ENCODE measurements around the gene SPATA25. TPM values are rescaled to one million over a fixed set of nuclear protein-coding genes. Genes with fewer than 3 reads are reported as not detected.

Gene SPATA25
- total RNA-seq, 2 experiments from 2014 or later, result 0.50 to 0.63 TPM

GRCh38 chr20:45890985-45891983 is 3.9 kb upstream of the SPATA25 start, which contains the start of the genes CTSA and NEURL2:
TSS of gene CTSA (plus strand) at chr20:45891335. CDS start at chr20:45891569, 234 bp downstream.
TSS of gene NEURL2 (minus strand) at chr20:45891208. CDS start at chr20:45890991, 217 bp downstream.
- H3K36me3 Mint-ChIP-seq, result peaks cover 6% of the 10 kb centered on the region
- peaks cover 32% of the 10 kb centered on the region for H3K4me1 Mint-ChIP-seq (ENCODE audit: low read depth)
- peak; percentile 92 for DNase-seq
- POLR2A ChIA-PET, result interaction anchor here (0.9 to 4.5 kb wide), 8 partner anchors 9 to 78 kb away, joined by 3 to 23 read pairs (median 5); partner anchors contain the start of genes ACOT8, PCIF1, UBE2C and ZSWIM1
- peak within 1 kb of the TSS; percentile 85 for H3K4me3 Mint-ChIP-seq
- no peaks in the 10 kb centered on the region for H3K9me3 Mint-ChIP-seq
- CTCF ChIA-PET, result interaction anchor here (1.0 to 1.9 kb wide), 7 partner anchors 9 to 92 kb away, joined by 3 to 13 read pairs (median 4); partner anchors contain the start of genes ZNF335 and ZSWIM1
- intact Hi-C loops (cut with micrococcal nuclease), result loop anchor here (1.0 to 2.0 kb wide), 4 partner anchors 10 to 82 kb away; partner anchors contain the start of genes ACOT8, PCIF1, ZNF335 and ZSWIM1
- no peaks in the 10 kb centered on the region for H3K27me3 Mint-ChIP-seq
- peak within 1 kb of the TSS; percentile 81 for H3K27ac Mint-ChIP-seq

GRCh38 chr20:45890077-45890984 is 2.9 kb upstream of the SPATA25 start:
- CTCF ChIA-PET, result interaction anchor here (0.7 to 1.9 kb wide), 10 partner anchors 9 to 91 kb away, joined by 3 to 13 read pairs (median 4); partner anchors contain the start of genes ZNF335 and ZSWIM1
- intact Hi-C loops (cut with micrococcal nuclease), result loop anchor here (1.0 to 2.0 kb wide), 3 partner anchors 33 to 82 kb away; partner anchors contain the start of genes ACOT8, PCIF1, ZNF335 and ZSWIM3
- Mint-ChIP-seq H3K27ac (peak overlapping the region; percentile 38), H3K9me3 (no peaks in the 10 kb centered on the region), H3K4me1 (ENCODE audit: low read depth) (peaks cover 36% of the 10 kb centered on the region), H3K36me3 (peaks cover 6% of the 10 kb centered on the region), H3K27me3 (no peaks in the 10 kb centered on the region), H3K4me3 (peak overlapping the region; percentile 85)
- DNase-seq, result peak; percentile 70
- POLR2A ChIA-PET, result interaction anchor here (0.7 to 4.5 kb wide), 9 partner anchors 8 to 75 kb away, joined by 3 to 23 read pairs (median 5); partner anchors contain the start of genes ACOT8, PCIF1, ZSWIM1 and ZSWIM3

GRCh38 chr20:45888681-45889080 is 1.3 kb upstream of the SPATA25 start:
- no peak for DNase-seq
- intact Hi-C loops (cut with micrococcal nuclease), result loop anchor here (5.0 to 10.0 kb wide), 2 partner anchors 54 to 96 kb away; partner anchors contain the start of genes DNTTIP1, SNX21 and WFDC3
- Mint-ChIP-seq H3K4me1 (ENCODE audit: low read depth) (peaks cover 45% of the 10 kb centered on the region), H3K36me3 (peaks cover 8% of the 10 kb centered on the region), H3K9me3 (no peaks in the 10 kb centered on the region), H3K4me3 (no peak overlapping the region), H3K27ac (no peak overlapping the region), H3K27me3 (no peaks in the 10 kb centered on the region)
- CTCF ChIA-PET, result no interaction called here
- POLR2A ChIA-PET, result interaction anchor here (0.6 kb wide), 1 partner anchor 9 kb away, joined by 3 read pairs; no protein-coding TSS in a partner anchor

DNA sequence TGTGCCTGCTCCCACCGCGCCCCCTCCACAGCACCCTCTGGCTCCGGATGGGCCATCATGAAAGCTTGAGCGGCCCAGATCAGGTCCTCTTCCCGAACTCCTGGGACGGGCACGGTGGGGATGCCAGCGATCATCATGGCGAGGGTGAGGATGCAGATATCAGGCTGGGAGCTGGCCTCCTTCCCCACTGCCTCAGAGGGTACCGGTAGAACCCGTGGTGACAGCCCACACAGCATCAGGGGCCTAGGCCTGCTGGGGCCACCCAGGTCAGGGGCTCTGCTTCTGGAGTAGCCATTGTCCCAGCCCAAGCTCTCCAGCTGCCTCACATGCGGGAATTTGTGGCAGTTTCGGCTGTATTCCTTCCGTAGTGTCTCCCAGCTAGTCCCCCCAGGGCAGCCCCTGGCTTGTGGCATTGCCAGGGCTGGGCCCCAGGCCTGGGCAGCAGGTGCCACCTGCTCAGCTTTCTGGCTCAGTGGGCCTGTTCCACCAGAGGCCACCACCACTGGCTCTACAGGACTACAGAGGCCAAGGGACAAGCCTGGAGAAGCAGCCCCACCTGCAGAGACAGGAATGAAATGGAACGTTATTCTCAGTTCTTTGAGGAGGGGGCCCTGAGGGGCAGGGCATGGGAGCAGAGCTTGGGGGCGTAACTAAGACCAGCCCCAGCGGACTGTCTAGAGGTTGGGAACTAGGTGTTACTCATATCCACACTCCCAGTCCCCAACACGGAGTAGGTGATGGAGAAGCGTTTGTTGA is 654 bp downstream of the SPATA25 start:
- intact Hi-C loops (cut with micrococcal nuclease), result loop anchor here (5.0 to 10.0 kb wide), 2 partner anchors 52 to 94 kb away; partner anchors contain the start of genes DNTTIP1, SNX21 and WFDC3
- POLR2A ChIA-PET, result no interaction called here
- no peaks in the 10 kb centered on the region for H3K27me3 Mint-ChIP-seq
- H3K9me3 Mint-ChIP-seq, result no peaks in the 10 kb centered on the region
- no peak overlapping the region for H3K27ac Mint-ChIP-seq
- CTCF ChIA-PET, result no interaction called here
- DNase-seq, result no peak
- H3K4me3 Mint-ChIP-seq, result no peak overlapping the region
- peaks cover 18% of the 10 kb centered on the region for H3K36me3 Mint-ChIP-seq
- peaks cover 44% of the 10 kb centered on the region for H3K4me1 Mint-ChIP-seq (ENCODE audit: low read depth)

DNA sequence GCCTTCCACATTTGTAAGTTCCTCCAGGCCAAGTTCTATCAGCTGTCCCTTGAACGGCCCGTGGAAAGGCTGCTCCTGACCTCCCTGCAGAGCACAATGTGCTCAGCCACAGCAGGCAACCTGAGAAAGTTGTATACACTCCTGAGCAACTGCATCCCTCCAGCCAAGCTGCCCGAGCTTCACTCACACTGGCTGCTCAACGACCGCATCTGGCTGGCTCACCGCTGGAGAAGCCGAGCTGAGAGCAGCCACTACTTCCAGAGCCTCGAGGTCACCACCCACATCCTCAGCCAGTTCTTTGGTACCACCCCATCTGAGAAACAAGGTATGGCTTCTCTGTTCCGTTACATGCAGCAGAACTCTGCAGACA is 4.3 kb downstream of the SPATA25 start:
- no peak overlapping the region for H3K27ac Mint-ChIP-seq

GRCh38 chr20:45882469-45883099 is 4.8 kb downstream of the SPATA25 start:
- no peak for DNase-seq
- H3K27me3 Mint-ChIP-seq, result no peaks in the 10 kb centered on the region
- H3K36me3 Mint-ChIP-seq, result peaks cover 21% of the 10 kb centered on the region
- intact Hi-C loops (cut with micrococcal nuclease), result loop anchor here (10.0 kb wide), 1 partner anchor 48 kb away; the partner anchor contains the start of gene SNX21
- POLR2A ChIA-PET, result interaction anchor here (0.7 to 1.8 kb wide), 3 partner anchors 9 to 52 kb away, joined by 3 to 12 read pairs (median 4); partner anchors contain the start of genes CTSA, NEURL2 and PCIF1
- H3K4me1 Mint-ChIP-seq (ENCODE audit: low read depth), result peaks cover 43% of the 10 kb centered on the region
- CTCF ChIA-PET, result interaction anchor here (0.8 to 1.9 kb wide), 3 partner anchors 8 to 51 kb away, joined by 4 to 13 read pairs (median 5); partner anchors contain the start of genes CTSA and NEURL2
- peak overlapping the region; percentile 62 for H3K4me3 Mint-ChIP-seq
- H3K27ac Mint-ChIP-seq, result no peak overlapping the region
- no peaks in the 10 kb centered on the region for H3K9me3 Mint-ChIP-seq

More for the DNA sequence above, 4.3 kb downstream of the SPATA25 start:
- Mint-ChIP-seq H3K27me3 (no peaks in the 10 kb centered on the region), H3K9me3 (no peaks in the 10 kb centered on the region), H3K4me1 (ENCODE audit: low read depth) (peaks cover 43% of the 10 kb centered on the region), H3K36me3 (peaks cover 21% of the 10 kb centered on the region), H3K4me3 (no peak overlapping the region)
- intact Hi-C loops (cut with micrococcal nuclease), result loop anchor here (10.0 kb wide), 1 partner anchor 48 kb away; the partner anchor contains the start of gene SNX21
- DNase-seq, result no peak
- POLR2A ChIA-PET, result interaction anchor here (1.4 kb wide), 1 partner anchor 52 kb away, joined by 4 read pairs; the partner anchor contains the start of gene PCIF1
- CTCF ChIA-PET, result interaction anchor here (0.8 kb wide), 1 partner anchor 51 kb away, joined by 5 read pairs; no protein-coding TSS in a partner anchor

GRCh38 chr20:45880988-45881788 is 6.2 kb downstream of the SPATA25 start, which contains the start of gene ZSWIM1:
TSS of gene ZSWIM1 (plus strand) at chr20:45881227. CDS start at chr20:45882593, 1,366 bp downstream.
- intact Hi-C loops (cut with micrococcal nuclease), result loop anchor here (1.0 to 10.0 kb wide), 4 partner anchors 10 to 54 kb away; partner anchors contain the start of genes ACOT8, CTSA, NEURL2 and PCIF1
- DNase-seq, result peak; percentile 99
- H3K4me3 Mint-ChIP-seq, result peak within 1 kb of the TSS; percentile 92
- H3K27me3 Mint-ChIP-seq, result no peaks in the 10 kb centered on the region
- no peaks in the 10 kb centered on the region for H3K9me3 Mint-ChIP-seq
- POLR2A ChIA-PET, result interaction anchor here (1.1 to 1.8 kb wide), 5 partner anchors 9 to 90 kb away, joined by 4 to 12 read pairs (median 6); partner anchors contain the start of genes CTSA, NEURL2 and PCIF1
- peaks cover 41% of the 10 kb centered on the region for H3K4me1 Mint-ChIP-seq (ENCODE audit: low read depth)
- CTCF ChIA-PET, result interaction anchor here (0.9 to 1.9 kb wide), 5 partner anchors 9 to 82 kb away, joined by 3 to 13 read pairs (median 4); partner anchors contain the start of genes CTSA and NEURL2
- peak within 1 kb of the TSS; percentile 91 for H3K27ac Mint-ChIP-seq
- H3K36me3 Mint-ChIP-seq, result peaks cover 21% of the 10 kb centered on the region

DNA sequence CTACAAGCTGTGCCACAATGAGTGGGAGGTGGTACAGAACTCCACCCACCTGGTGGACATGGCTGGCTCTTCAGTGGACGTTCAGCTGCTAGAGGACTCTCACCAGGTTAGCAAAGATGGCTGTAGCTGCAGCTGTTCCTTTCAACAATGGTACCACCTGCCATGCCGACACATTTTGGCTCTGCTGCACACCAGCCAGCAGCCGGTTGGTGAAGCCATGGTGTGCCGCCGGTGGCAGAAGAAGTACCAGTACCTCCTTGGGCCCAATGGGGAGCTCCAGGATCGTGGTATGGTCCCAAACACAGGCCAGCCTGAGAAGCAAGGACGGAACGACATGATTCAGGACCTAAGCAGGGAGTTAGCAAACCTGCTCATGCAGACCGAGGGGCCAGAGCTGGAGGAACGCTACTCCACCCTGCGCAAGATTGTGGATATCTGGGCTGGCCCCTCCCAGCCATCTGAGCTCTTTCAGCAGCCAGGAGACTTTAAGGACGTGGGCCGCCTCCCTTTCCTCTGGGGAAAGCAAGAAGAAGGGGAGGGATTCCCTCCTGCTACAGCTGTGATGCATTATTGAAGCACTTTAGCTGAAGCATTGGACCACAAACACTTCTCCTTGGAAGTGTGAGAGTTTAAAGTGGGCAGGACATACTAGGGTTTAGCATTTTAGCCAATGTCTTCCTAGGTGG is 9.2 kb downstream of the SPATA25 start:
- peaks cover 9% of the 10 kb centered on the region for H3K36me3 Mint-ChIP-seq
- H3K27ac Mint-ChIP-seq, result no peak overlapping the region
- intact Hi-C loops (cut with micrococcal nuclease), result no loop called here
- DNase-seq, result no peak
- H3K27me3 Mint-ChIP-seq, result no peaks in the 10 kb centered on the region
- ChIA-PET POLR2A (interaction anchor here (0.8 kb wide), 1 partner anchor 22 kb away, joined by 3 read pairs; no protein-coding TSS in a partner anchor), CTCF (interaction anchor here (0.6 kb wide), 2 partner anchors 12 to 1302 kb away, joined by 3 read pairs; no protein-coding TSS in a partner anchor)
- H3K4me3 Mint-ChIP-seq, result no peak overlapping the region
- H3K4me1 Mint-ChIP-seq (ENCODE audit: low read depth), result peaks cover 22% of the 10 kb centered on the region
- H3K9me3 Mint-ChIP-seq, result no peaks in the 10 kb centered on the region

DNA sequence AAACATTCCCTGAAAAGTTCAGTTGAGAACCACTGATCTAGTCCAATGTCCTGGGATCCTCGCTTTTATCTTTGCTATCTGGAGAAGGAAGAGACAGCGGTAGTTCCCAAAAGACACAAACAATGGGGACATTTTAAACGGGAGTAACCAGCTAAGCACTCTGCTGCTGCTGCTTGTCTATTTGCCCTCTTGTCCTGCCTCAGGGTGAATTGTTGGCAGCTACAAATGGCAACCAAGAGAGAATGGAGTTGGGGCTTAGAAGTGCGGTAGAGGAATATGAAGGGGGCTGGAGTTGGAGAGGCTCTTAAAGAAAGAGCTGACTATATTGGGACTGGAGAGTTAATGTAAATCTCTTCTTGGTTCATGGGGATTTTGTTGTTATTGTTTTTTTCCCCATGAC is 12.8 kb downstream of the SPATA25 start:
- DNase-seq, result no peak
- Mint-ChIP-seq H3K9me3 (no peaks in the 10 kb centered on the region), H3K36me3 (no peaks in the 10 kb centered on the region), H3K27me3 (no peaks in the 10 kb centered on the region), H3K4me1 (ENCODE audit: low read depth) (no peaks in the 10 kb centered on the region), H3K4me3 (no peak overlapping the region), H3K27ac (no peak overlapping the region)
- ChIA-PET CTCF (no interaction called here), POLR2A (no interaction called here)
- intact Hi-C loops (cut with micrococcal nuclease), result no loop called here

All from activated CD4-positive, alpha-beta memory T cell treated with anti-CD3 and anti-CD28 coated beads for 36 hours (primary cell).